WTC11 (cell line): ENCODE data around the gene HSPA4. TPM values are rescaled to one million over a fixed set of nuclear protein-coding genes. Genes with fewer than 3 reads are reported as not detected.

Experiments used
- ATAC-seq: fragments of 200-7000 bp; cut with Tn5 transposase; 2 replicates; pipeline ENCODE4 v1.10.0; 2021; ENCODE audit warnings: mild to moderate bottlenecking, moderate library complexity
- CTCF ChIA-PET: fragments of 300-600 bp; sonication (Branson Sonifier 250); formaldehyde crosslinking; loops from one replicate; lab custom pipeline; 2021; ENCODE audit warnings: antibody characterized with exemption; lab: Charles Lee
- POLR2A ChIA-PET: fragments of 350-600 bp; sonication (Branson Sonifier 250); formaldehyde crosslinking; loops from one replicate; lab custom pipeline; 2021; ENCODE audit warnings: antibody characterized with exemption; lab: Charles Lee
- DNase-seq: peaks from one replicate; pipeline ENCODE4 v3.0.0; 2021; ENCODE audit warnings: low spot score
- H3K27ac Mint-ChIP-seq: 2 replicates; pipeline ENCODE4 v1.8.0; 2021; ENCODE audit warnings: mixed read lengths
- H3K27me3 Mint-ChIP-seq: 2 replicates; pipeline ENCODE4 v1.8.0; 2021; ENCODE audit warnings: low read depth, mild to moderate bottlenecking, moderate library complexity, mixed read lengths
- H3K36me3 Mint-ChIP-seq: 2 replicates; pipeline ENCODE4 v1.8.0; 2021; ENCODE audit warnings: mixed read lengths
- H3K4me1 Mint-ChIP-seq: 2 replicates; pipeline ENCODE4 v1.8.0; 2022; ENCODE audit warnings: mixed read lengths
- H3K4me3 Mint-ChIP-seq: 2 replicates; pipeline ENCODE4 v1.8.0; 2021; ENCODE audit warnings: mild to moderate bottlenecking, moderate library complexity, mixed read lengths
- H3K9me3 Mint-ChIP-seq: 2 replicates; pipeline ENCODE4 v1.8.0; 2021; ENCODE audit warnings: mixed read lengths
- ATF2 ChIP-seq: sonication (generic); formaldehyde crosslinking; IDR thresholded peaks from 2 replicates; pipeline ENCODE4 v1.8.1; 2022; ENCODE audit warnings: low read depth, missing genetic modification reagents, borderline replicate concordance
- ATF6 ChIP-seq: sonication (generic); formaldehyde crosslinking; IDR thresholded peaks from 2 replicates; pipeline ENCODE4 v1.8.1; 2023; ENCODE audit warnings: mild to moderate bottlenecking, missing genetic modification reagents
- CBFB ChIP-seq: sonication (generic); formaldehyde crosslinking; IDR thresholded peaks from 2 replicates; pipeline ENCODE4 v1.8.1; 2022; ENCODE audit warnings: mild to moderate bottlenecking, low read depth, missing genetic modification reagents
- CREB1 ChIP-seq: sonication (generic); formaldehyde crosslinking; IDR thresholded peaks from 2 replicates; pipeline ENCODE4 v1.8.0; 2023; ENCODE audit warnings: mild to moderate bottlenecking, missing genetic modification reagents
- CREM ChIP-seq: sonication (generic); formaldehyde crosslinking; IDR thresholded peaks from 2 replicates; pipeline ENCODE4 v1.8.1; 2022; ENCODE audit warnings: mild to moderate bottlenecking, missing genetic modification reagents, moderate library complexity
- CTCF ChIP-seq: fragments of 200-600 bp; IDR thresholded peaks from 2 replicates; pipeline ENCODE4 v1.8.0; 2022; ENCODE audit warnings: antibody characterized with exemption
- EMX1 ChIP-seq: fragments of 250-450 bp; sonication (Bioruptor Pico); IDR thresholded peaks from 2 replicates; pipeline ENCODE4 v1.8.0; 2021; ENCODE audit warnings: mild to moderate bottlenecking
- JUN ChIP-seq: sonication (generic); formaldehyde crosslinking; IDR thresholded peaks from 2 replicates; pipeline ENCODE4 v1.8.0; 2023; ENCODE audit warnings: mild to moderate bottlenecking, missing genetic modification reagents
- RELA ChIP-seq: sonication (generic); formaldehyde crosslinking; IDR thresholded peaks from 2 replicates; pipeline ENCODE4 v1.8.1; 2022; ENCODE audit warnings: missing genetic modification reagents, mild to moderate bottlenecking, borderline replicate concordance
- SMAD3 ChIP-seq: sonication (generic); formaldehyde crosslinking; IDR thresholded peaks from 2 replicates; pipeline ENCODE4 v1.8.0; 2022; ENCODE audit warnings: missing genetic modification reagents, mild to moderate bottlenecking, borderline replicate concordance
- TCF7 ChIP-seq: sonication (generic); formaldehyde crosslinking; IDR thresholded peaks from 2 replicates; pipeline ENCODE4 v1.8.0; 2022; ENCODE audit warnings: mild to moderate bottlenecking, low read depth, missing genetic modification reagents, moderate library complexity
- ZMAT4 ChIP-seq: fragments of 250-450 bp; sonication (Bioruptor Pico); IDR thresholded peaks from 2 replicates; pipeline ENCODE4 v1.9.0; 2021; ENCODE audit warnings: mild to moderate bottlenecking
- ZNF138 ChIP-seq: sonication (generic); formaldehyde crosslinking; conservative IDR thresholded peaks from 2 replicates; pipeline ENCODE4 v1.8.1; 2022; ENCODE audit warnings: mild to moderate bottlenecking, moderate library complexity, missing genetic modification reagents
- ZNF416 ChIP-seq: fragments of 250-450 bp; sonication (Bioruptor Pico); IDR thresholded peaks from 2 replicates; pipeline ENCODE4 v1.9.0; 2021; ENCODE audit warnings: mild to moderate bottlenecking, inconsistent platforms
- total RNA-seq: library from RNA; stranded (reverse); gene quantifications from 3 replicates; pipeline ENCODE4 v1.2.3, GENCODE V29; 2021
- TF ChIP-seq, protein P1 (sequence below): sonication (generic); formaldehyde crosslinking; IDR thresholded peaks from 2 replicates; pipeline ENCODE4 v1.8.0; 2022; ENCODE audit warnings: mild to moderate bottlenecking, missing genetic modification reagents
- TF ChIP-seq, protein P2 (sequence below): sonication (generic); formaldehyde crosslinking; IDR thresholded peaks from 2 replicates; pipeline ENCODE4 v1.8.0; 2022; ENCODE audit warnings: mild to moderate bottlenecking, missing genetic modification reagents
- TF ChIP-seq, protein P3 (sequence below): sonication (generic); formaldehyde crosslinking; conservative IDR thresholded peaks from 2 replicates; pipeline ENCODE4 v1.8.1; 2022; ENCODE audit warnings: mild to moderate bottlenecking, missing genetic modification reagents
- TF ChIP-seq, protein P4 (sequence below): sonication (generic); formaldehyde crosslinking; IDR thresholded peaks from 2 replicates; pipeline ENCODE4 v1.8.0; 2023; ENCODE audit warnings: missing genetic modification reagents
- TF ChIP-seq, protein P5 (sequence below): sonication (generic); formaldehyde crosslinking; conservative IDR thresholded peaks from 2 replicates; pipeline ENCODE4 v1.8.1; 2023; ENCODE audit warnings: mild to moderate bottlenecking, low read depth, missing genetic modification reagents, moderate library complexity
- TF ChIP-seq, protein P6 (sequence below): sonication (generic); formaldehyde crosslinking; IDR thresholded peaks from 2 replicates; pipeline ENCODE4 v1.8.1; 2023; ENCODE audit warnings: mild to moderate bottlenecking, missing genetic modification reagents, moderate library complexity

HSPA4 gene
- total RNA-seq, 1 experiment from 2014 or later: 363 TPM

GRCh38 chr5:133091034-133091433 is 39.2 kb downstream of the HSPA4 start:
- no peak for TF ChIP-seq RELA (CRISPR knock-in tag)
- H3K36me3 Mint-ChIP-seq: peaks cover 84% of the 10 kb centered on the region
- no peaks in the 10 kb centered on the region for H3K27me3 Mint-ChIP-seq
- CTCF ChIA-PET: no interaction called here
- no peak overlapping the region for H3K4me3 Mint-ChIP-seq
- no peaks in the 10 kb centered on the region for H3K9me3 Mint-ChIP-seq
- DNase-seq: no peak
- no peaks in the 10 kb centered on the region for H3K4me1 Mint-ChIP-seq
- POLR2A ChIA-PET: interaction anchor here (1.6 kb wide), 1 partner anchor 39 kb away, joined by 3 read pairs; the partner anchor contains the start of gene HSPA4
- H3K27ac Mint-ChIP-seq: 0 out of 2 replicates have a peak overlapping the region, but pooled peaks have one; percentile 59
- no peak for ATAC-seq

GRCh38 chr5:133106343-133106742 is 54.5 kb downstream of the HSPA4 start:
- Mint-ChIP-seq H3K36me3 (peaks cover 51% of the 10 kb centered on the region), H3K4me3 (no peak overlapping the region)

More at GRCh38 chr5:133106343-133106742, 54.5 kb downstream of the HSPA4 start:
- POLR2A ChIA-PET: no interaction called here
- no peak for DNase-seq
- no peak for TF ChIP-seq ATF2 (CRISPR knock-in tag)
- no peak for TF ChIP-seq TCF7 (CRISPR knock-in tag)
- TF ChIP-seq, protein P1, sequence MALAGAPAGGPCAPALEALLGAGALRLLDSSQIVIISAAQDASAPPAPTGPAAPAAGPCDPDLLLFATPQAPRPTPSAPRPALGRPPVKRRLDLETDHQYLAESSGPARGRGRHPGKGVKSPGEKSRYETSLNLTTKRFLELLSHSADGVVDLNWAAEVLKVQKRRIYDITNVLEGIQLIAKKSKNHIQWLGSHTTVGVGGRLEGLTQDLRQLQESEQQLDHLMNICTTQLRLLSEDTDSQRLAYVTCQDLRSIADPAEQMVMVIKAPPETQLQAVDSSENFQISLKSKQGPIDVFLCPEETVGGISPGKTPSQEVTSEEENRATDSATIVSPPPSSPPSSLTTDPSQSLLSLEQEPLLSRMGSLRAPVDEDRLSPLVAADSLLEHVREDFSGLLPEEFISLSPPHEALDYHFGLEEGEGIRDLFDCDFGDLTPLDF (CRISPR knock-in tag): no peak
- TF ChIP-seq ZMAT4: no peak
- no peak for TF ChIP-seq SMAD3 (CRISPR knock-in tag)
- TF ChIP-seq, protein P2, sequence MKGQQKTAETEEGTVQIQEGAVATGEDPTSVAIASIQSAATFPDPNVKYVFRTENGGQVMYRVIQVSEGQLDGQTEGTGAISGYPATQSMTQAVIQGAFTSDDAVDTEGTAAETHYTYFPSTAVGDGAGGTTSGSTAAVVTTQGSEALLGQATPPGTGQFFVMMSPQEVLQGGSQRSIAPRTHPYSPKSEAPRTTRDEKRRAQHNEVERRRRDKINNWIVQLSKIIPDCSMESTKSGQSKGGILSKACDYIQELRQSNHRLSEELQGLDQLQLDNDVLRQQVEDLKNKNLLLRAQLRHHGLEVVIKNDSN (CRISPR knock-in tag): no peak
- no peak for TF ChIP-seq EMX1 (CRISPR knock-in tag)
- TF ChIP-seq ZNF138 (CRISPR knock-in tag): no peak
- TF ChIP-seq, protein P3, sequence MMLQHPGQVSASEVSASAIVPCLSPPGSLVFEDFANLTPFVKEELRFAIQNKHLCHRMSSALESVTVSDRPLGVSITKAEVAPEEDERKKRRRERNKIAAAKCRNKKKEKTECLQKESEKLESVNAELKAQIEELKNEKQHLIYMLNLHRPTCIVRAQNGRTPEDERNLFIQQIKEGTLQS: no peak
- TF ChIP-seq CREM: no peak
- TF ChIP-seq CTCF: no peak
- no peak for TF ChIP-seq CREB1 (CRISPR knock-in tag)
- TF ChIP-seq ZNF416: no peak
- no peak for TF ChIP-seq JUN (CRISPR knock-in tag)
- no peak for TF ChIP-seq CBFB (CRISPR knock-in tag)
- TF ChIP-seq, protein P4, sequence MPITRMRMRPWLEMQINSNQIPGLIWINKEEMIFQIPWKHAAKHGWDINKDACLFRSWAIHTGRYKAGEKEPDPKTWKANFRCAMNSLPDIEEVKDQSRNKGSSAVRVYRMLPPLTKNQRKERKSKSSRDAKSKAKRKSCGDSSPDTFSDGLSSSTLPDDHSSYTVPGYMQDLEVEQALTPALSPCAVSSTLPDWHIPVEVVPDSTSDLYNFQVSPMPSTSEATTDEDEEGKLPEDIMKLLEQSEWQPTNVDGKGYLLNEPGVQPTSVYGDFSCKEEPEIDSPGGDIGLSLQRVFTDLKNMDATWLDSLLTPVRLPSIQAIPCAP (CRISPR knock-in tag): no peak
- TF ChIP-seq ATF6 (CRISPR knock-in tag): no peak
- TF ChIP-seq, protein P5, sequence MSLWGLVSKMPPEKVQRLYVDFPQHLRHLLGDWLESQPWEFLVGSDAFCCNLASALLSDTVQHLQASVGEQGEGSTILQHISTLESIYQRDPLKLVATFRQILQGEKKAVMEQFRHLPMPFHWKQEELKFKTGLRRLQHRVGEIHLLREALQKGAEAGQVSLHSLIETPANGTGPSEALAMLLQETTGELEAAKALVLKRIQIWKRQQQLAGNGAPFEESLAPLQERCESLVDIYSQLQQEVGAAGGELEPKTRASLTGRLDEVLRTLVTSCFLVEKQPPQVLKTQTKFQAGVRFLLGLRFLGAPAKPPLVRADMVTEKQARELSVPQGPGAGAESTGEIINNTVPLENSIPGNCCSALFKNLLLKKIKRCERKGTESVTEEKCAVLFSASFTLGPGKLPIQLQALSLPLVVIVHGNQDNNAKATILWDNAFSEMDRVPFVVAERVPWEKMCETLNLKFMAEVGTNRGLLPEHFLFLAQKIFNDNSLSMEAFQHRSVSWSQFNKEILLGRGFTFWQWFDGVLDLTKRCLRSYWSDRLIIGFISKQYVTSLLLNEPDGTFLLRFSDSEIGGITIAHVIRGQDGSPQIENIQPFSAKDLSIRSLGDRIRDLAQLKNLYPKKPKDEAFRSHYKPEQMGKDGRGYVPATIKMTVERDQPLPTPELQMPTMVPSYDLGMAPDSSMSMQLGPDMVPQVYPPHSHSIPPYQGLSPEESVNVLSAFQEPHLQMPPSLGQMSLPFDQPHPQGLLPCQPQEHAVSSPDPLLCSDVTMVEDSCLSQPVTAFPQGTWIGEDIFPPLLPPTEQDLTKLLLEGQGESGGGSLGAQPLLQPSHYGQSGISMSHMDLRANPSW: no peak
- TF ChIP-seq, protein P6, sequence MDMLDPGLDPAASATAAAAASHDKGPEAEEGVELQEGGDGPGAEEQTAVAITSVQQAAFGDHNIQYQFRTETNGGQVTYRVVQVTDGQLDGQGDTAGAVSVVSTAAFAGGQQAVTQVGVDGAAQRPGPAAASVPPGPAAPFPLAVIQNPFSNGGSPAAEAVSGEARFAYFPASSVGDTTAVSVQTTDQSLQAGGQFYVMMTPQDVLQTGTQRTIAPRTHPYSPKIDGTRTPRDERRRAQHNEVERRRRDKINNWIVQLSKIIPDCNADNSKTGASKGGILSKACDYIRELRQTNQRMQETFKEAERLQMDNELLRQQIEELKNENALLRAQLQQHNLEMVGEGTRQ (CRISPR knock-in tag): no peak
- H3K9me3 Mint-ChIP-seq: peaks cover 13% of the 10 kb centered on the region
- H3K4me1 Mint-ChIP-seq: peaks cover 3% of the 10 kb centered on the region; the same call in 1 of the 2 replicates
- no peaks in the 10 kb centered on the region for H3K27me3 Mint-ChIP-seq
- no peak for ATAC-seq
- H3K27ac Mint-ChIP-seq: peak overlapping the region; percentile 25; the same call in 1 of the 2 replicates
- CTCF ChIA-PET: no interaction called here
